PC-3 (cell line): ENCODE results near the gene MED13L. TPM values are rescaled to one million over a fixed set of nuclear protein-coding genes. Genes with fewer than 3 reads are reported as not detected.

Source experiments
- ATAC-seq: fragments of 200-7000 bp; cut with Tn5 transposase; 2 replicates; pipeline ENCODE4 v1.9.1; 2020; ENCODE audit warnings: mild to moderate bottlenecking, moderate library complexity
- BruUV-seq: library from RNA; stranded (reverse); fragments of 400-500 nt; replicated peaks from 2 replicates; lab custom pipeline; 2021; lab: Mats Ljungman, UMichigan
- CTCF ChIA-PET: fragments of 300-600 bp; sonication (Branson Sonifier 250); formaldehyde crosslinking; loops from one replicate; lab custom pipeline; 2022; ENCODE audit warnings: antibody characterized with exemption; lab: Charles Lee
- POLR2A ChIA-PET: fragments of 300-600 bp; sonication (Branson Sonifier 250); formaldehyde crosslinking; loops from one replicate; lab custom pipeline; 2022; ENCODE audit warnings: antibody characterized with exemption; ENCODE audit not compliant: unreplicated experiment; lab: Charles Lee
- DNase-seq: peaks from one replicate; pipeline ENCODE4 v3.0.0-alpha.2; 2015
- H2AFZ ChIP-seq: fragments of 300-600 bp; sonication (generic); 2 replicates; pipeline ENCODE4 v1.6.0; 2016; ENCODE audit warnings: antibody characterized with exemption, low read length
- H3F3A ChIP-seq: fragments of 300-600 bp; sonication (generic); one replicate; pipeline ENCODE4 v1.6.0; 2017; ENCODE audit warnings: antibody characterized with exemption, low read length, control low read depth, mild to moderate bottlenecking; ENCODE audit not compliant: unreplicated experiment
- H3K27ac ChIP-seq: fragments of 300-600 bp; sonication (generic); 2 replicates; pipeline ENCODE4 v1.5.1; 2016; ENCODE audit warnings: mild to moderate bottlenecking, low read length
- H3K27me3 ChIP-seq: fragments of 300-600 bp; sonication (generic); 2 replicates; pipeline ENCODE4 v1.6.1; 2016; ENCODE audit warnings: low read length, mixed read lengths
- H3K36me3 ChIP-seq: fragments of 300-600 bp; sonication (generic); 2 replicates; pipeline ENCODE4 v1.6.1; 2016; ENCODE audit warnings: low read depth, mixed run types, low read length, mixed read lengths
- H3K4me1 ChIP-seq: fragments of 300-600 bp; sonication (generic); 2 replicates; pipeline ENCODE4 v1.5.1; 2016; ENCODE audit warnings: low read length; ENCODE audit not compliant: insufficient read depth
- H3K4me2 ChIP-seq: fragments of 300-600 bp; sonication (generic); 2 replicates; pipeline ENCODE4 v1.6.0; 2016; ENCODE audit warnings: low read length
- H3K4me3 ChIP-seq: fragments of 300-600 bp; sonication (generic); 2 replicates; pipeline ENCODE4 v1.5.1; 2016; ENCODE audit warnings: mild to moderate bottlenecking, low read length, mixed read lengths
- H3K79me2 ChIP-seq: fragments of 300-600 bp; sonication (generic); 2 replicates; pipeline ENCODE4 v1.6.1; 2017; ENCODE audit warnings: low read length, mixed read lengths
- H3K9ac ChIP-seq: fragments of 300-600 bp; sonication (generic); 2 replicates; pipeline ENCODE4 v1.6.0; 2016; ENCODE audit warnings: mild to moderate bottlenecking, low read length
- H3K9me2 ChIP-seq: fragments of 300-600 bp; sonication (generic); replicated peaks from 2 replicates; pipeline ENCODE4 v1.6.1; 2016; ENCODE audit warnings: mixed run types, low read length, mixed read lengths
- H3K9me3 ChIP-seq: fragments of 300-600 bp; sonication (generic); 2 replicates; pipeline ENCODE4 v1.6.1; 2016; ENCODE audit warnings: low read length, mixed read lengths
- H4K20me1 ChIP-seq: fragments of 300-600 bp; sonication (generic); 2 replicates; pipeline ENCODE4 v1.6.1; 2016; ENCODE audit warnings: low read length, mixed read lengths
- EZH2 ChIP-seq: fragments of 300-600 bp; sonication (generic); IDR thresholded peaks from one replicate; pipeline ENCODE4 v1.6.1; 2017; ENCODE audit warnings: antibody characterized with exemption, mild to moderate bottlenecking, low read length; ENCODE audit not compliant: unreplicated experiment
- EZH2phosphoT487 ChIP-seq: fragments of 300-600 bp; sonication (generic); IDR thresholded peaks from 2 replicates; pipeline ENCODE4 v1.6.1; 2018; ENCODE audit warnings: mild to moderate bottlenecking, antibody characterized with exemption, low read length, borderline replicate concordance
- intact Hi-C: fragments of 100-400 bp; cut with micrococcal nuclease; formaldehyde crosslinking; loops from 2 replicates; pipeline ENCODE4 v1.9.0; 2023
- total RNA-seq: library from RNA; depleted of rRNA; stranded (reverse); fragments of >200 nt; gene quantifications from 2 replicates; pipeline ENCODE4 v1.2.3, GENCODE V29; 2014
- TF ChIP-seq, protein P1 (sequence below): fragments of 300-600 bp; sonication (generic); conservative IDR thresholded peaks from 2 replicates; pipeline ENCODE4 v1.5.1; 2017; ENCODE audit warnings: antibody characterized with exemption, low read depth, mild to moderate bottlenecking, low read length

The MED13L gene
- total RNA-seq, 1 experiment from 2014 or later: 61.2 TPM

DNA sequence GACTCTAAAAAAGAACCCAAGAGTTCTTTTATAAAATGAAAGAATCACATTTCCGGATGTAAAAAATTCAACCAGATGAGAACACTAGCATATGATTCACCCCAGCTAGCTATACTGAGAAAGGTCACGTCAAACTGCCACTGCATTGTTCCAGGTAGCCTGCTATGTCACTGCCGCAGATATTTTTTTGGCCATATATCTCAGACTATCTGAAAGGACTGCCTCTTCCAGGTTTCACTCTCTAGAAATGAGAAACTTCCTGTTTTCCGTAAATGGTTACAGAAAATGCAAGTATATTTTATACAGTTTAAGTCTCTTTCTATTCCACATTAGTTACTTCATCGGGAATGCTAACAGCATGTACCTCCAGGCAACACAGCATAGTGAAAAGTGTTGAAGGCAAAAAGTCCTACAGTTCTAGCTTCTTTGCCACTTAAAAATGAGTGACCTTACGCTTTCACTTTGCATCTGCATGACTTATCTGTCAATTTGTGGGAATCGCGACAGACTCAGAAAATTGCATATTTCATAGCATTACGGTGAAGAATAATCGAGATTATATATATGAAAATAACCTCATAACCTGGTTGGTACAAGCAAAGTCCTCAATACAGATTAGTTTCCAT, 105.2 kb downstream of the MED13L start:
- peaks cover 99% of the 10 kb centered on the region for H3K79me2 ChIP-seq
- no peak overlapping the region for H3K9ac ChIP-seq
- no peaks in the 10 kb centered on the region for H3K36me3 ChIP-seq
- H3K9me2 ChIP-seq: no peaks in the 10 kb centered on the region
- H3K27me3 ChIP-seq: no peaks in the 10 kb centered on the region
- no peaks in the 10 kb centered on the region for H3F3A ChIP-seq
- ATAC-seq (peak; percentile 29; the same call in 1 of the 2 replicates), DNase-seq (no peak)
- H3K27ac ChIP-seq: no peak overlapping the region
- intact Hi-C loops: no loop called here
- H3K9me3 ChIP-seq: no peaks in the 10 kb centered on the region
- H4K20me1 ChIP-seq: peaks cover 55% of the 10 kb centered on the region
- no TSS peak for BruUV-seq
- H2AFZ ChIP-seq: no peak overlapping the region
- H3K4me3 ChIP-seq: no peak overlapping the region
- TF ChIP-seq EZH2phosphoT487 (no peak), EZH2 (no peak)
- TF ChIP-seq, protein P1, sequence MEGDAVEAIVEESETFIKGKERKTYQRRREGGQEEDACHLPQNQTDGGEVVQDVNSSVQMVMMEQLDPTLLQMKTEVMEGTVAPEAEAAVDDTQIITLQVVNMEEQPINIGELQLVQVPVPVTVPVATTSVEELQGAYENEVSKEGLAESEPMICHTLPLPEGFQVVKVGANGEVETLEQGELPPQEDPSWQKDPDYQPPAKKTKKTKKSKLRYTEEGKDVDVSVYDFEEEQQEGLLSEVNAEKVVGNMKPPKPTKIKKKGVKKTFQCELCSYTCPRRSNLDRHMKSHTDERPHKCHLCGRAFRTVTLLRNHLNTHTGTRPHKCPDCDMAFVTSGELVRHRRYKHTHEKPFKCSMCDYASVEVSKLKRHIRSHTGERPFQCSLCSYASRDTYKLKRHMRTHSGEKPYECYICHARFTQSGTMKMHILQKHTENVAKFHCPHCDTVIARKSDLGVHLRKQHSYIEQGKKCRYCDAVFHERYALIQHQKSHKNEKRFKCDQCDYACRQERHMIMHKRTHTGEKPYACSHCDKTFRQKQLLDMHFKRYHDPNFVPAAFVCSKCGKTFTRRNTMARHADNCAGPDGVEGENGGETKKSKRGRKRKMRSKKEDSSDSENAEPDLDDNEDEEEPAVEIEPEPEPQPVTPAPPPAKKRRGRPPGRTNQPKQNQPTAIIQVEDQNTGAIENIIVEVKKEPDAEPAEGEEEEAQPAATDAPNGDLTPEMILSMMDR: no peak
- ChIA-PET CTCF (no interaction called here), POLR2A (no interaction called here)
- H3K4me1 ChIP-seq: peaks cover 29% of the 10 kb centered on the region
- H3K4me2 ChIP-seq: peak overlapping the region; percentile 38

DNA sequence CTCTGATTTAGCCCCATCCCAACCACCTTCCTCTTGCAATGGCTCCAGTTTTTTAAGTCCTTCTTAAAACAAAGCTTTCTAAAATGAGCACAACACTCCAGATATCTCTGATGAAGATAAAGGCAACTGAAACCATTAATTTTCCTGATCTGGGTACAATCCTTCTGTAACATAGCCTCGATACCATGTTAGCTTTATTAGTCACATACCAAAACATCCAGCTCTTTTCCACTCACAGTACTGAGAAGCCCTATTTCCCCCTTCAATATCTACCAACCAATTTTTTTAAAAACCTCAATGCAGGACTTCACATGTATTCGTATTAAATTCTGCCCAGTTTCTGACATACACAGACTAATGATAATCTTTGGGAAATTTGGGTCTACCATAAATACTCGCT, 105.9 kb downstream of the MED13L start:
- H3K9ac ChIP-seq: no peak overlapping the region
- peak overlapping the region; percentile 38 for H3K4me2 ChIP-seq
- H3K36me3 ChIP-seq: no peaks in the 10 kb centered on the region
- H2AFZ ChIP-seq: no peak overlapping the region
- TF ChIP-seq EZH2 (no peak), EZH2phosphoT487 (no peak)
- TF ChIP-seq, protein P1: no peak
- ATAC-seq (peak; percentile 79), DNase-seq (peak; percentile 58)
- H4K20me1 ChIP-seq: peaks cover 59% of the 10 kb centered on the region
- H3K4me1 ChIP-seq: peaks cover 37% of the 10 kb centered on the region
- ChIA-PET CTCF (no interaction called here), POLR2A (no interaction called here)
- intact Hi-C loops: no loop called here
- peak overlapping the region; percentile 10; the same call in 1 of the 2 replicates for H3K27ac ChIP-seq
- no TSS peak for BruUV-seq
- H3K9me2 ChIP-seq: no peaks in the 10 kb centered on the region
- H3F3A ChIP-seq: no peaks in the 10 kb centered on the region
- H3K9me3 ChIP-seq: no peaks in the 10 kb centered on the region
- no peak overlapping the region for H3K4me3 ChIP-seq
- H3K79me2 ChIP-seq: peaks cover 99% of the 10 kb centered on the region
- H3K27me3 ChIP-seq: no peaks in the 10 kb centered on the region

DNA sequence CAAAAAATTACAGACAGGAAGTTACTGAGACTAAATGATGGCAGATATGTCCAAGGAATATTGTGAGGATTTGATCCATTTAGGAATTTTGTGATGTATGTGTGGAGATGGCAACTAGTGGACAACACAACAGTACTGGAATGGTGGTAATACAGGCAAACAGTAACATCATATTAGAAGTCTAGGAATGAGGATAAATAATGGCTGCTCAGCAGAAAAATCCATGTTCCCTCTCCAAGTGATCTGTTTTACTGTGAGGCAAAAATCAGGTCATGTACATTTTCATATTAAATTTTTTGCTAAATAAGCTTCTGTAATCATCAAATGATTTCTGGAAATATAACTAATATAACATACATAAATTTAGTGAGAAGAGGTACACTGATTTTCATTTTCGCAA, 108.4 kb downstream of the MED13L start:
- H4K20me1 ChIP-seq: peaks cover 65% of the 10 kb centered on the region
- CTCF ChIA-PET: no interaction called here

More for the DNA sequence above, 108.4 kb downstream of the MED13L start:
- H3K4me2 ChIP-seq: no peak overlapping the region
- no TSS peak for BruUV-seq
- H3K4me1 ChIP-seq: peaks cover 59% of the 10 kb centered on the region
- H3K9me3 ChIP-seq: no peaks in the 10 kb centered on the region
- DNase-seq (no peak), ATAC-seq (no peak)
- peaks cover 95% of the 10 kb centered on the region for H3K79me2 ChIP-seq
- no peaks in the 10 kb centered on the region for H3K9me2 ChIP-seq
- H3K9ac ChIP-seq: no peak overlapping the region
- POLR2A ChIA-PET: no interaction called here
- H3K4me3 ChIP-seq: no peak overlapping the region
- intact Hi-C loops: no loop called here
- H3F3A ChIP-seq: peaks cover 7% of the 10 kb centered on the region
- no peak overlapping the region for H2AFZ ChIP-seq
- H3K27me3 ChIP-seq: no peaks in the 10 kb centered on the region
- H3K36me3 ChIP-seq: no peaks in the 10 kb centered on the region
- no peak overlapping the region for H3K27ac ChIP-seq
- TF ChIP-seq, protein P1: no peak
- TF ChIP-seq EZH2phosphoT487: no peak
- no peak for TF ChIP-seq EZH2
